GM19043 (cell line): ENCODE results near the gene IRAG1.

Experiments
- ATAC-seq: cut with Tn5 transposase; IDR thresholded peaks from one replicate; pipeline ENCODE4 v1.9.1; 2021; ENCODE audit warnings: low read depth; ENCODE audit not compliant: unreplicated experiment

IRAG1 gene

GRCh38 chr11:10693509-10694081 lies at the start of gene IRAG1:
TSS of gene IRAG1 (minus strand) at chr11:10693755. CDS start at chr11:10693602, 153 bp downstream.
- no peak for ATAC-seq

DNA sequence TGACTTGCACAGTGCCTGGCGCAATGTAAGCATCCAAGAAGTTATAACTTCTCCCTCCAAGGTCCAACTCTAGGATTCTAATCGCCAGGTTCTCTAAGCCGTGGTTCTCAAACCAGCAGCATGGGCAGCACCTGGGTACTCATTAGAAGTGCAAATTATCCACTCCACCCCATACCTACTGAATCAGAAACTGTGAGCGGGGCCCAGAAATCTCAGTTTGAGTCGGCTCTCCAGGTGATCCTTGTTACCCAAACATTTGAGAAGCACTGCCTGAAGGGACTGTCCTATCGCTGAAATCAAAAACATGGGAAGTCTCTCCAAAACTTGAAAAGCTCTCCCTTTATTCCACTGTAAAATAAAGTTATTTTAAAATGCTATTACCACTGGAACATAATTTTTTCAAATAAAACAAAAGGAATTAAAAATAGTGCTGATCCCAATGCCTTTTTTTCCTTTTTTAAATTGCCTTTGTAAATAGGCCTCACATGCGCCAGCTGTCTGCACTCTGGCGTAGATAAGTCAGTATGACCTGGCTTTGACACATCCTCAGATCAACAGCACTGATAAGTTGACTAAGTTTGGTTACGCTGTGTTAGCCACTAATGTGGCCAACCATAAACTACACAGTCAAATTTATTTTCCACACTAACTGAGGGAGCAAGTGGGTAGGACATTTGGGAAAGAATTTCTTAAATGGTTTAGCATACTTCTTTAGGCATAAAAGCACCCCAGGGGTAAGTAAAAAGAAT lies 49.1 kb upstream of the IRAG1 start:
- ATAC-seq: no peak

GRCh38 chr11:10735481-10736475 lies 42.2 kb upstream of the IRAG1 start:
- peak; percentile 96 for ATAC-seq

DNA sequence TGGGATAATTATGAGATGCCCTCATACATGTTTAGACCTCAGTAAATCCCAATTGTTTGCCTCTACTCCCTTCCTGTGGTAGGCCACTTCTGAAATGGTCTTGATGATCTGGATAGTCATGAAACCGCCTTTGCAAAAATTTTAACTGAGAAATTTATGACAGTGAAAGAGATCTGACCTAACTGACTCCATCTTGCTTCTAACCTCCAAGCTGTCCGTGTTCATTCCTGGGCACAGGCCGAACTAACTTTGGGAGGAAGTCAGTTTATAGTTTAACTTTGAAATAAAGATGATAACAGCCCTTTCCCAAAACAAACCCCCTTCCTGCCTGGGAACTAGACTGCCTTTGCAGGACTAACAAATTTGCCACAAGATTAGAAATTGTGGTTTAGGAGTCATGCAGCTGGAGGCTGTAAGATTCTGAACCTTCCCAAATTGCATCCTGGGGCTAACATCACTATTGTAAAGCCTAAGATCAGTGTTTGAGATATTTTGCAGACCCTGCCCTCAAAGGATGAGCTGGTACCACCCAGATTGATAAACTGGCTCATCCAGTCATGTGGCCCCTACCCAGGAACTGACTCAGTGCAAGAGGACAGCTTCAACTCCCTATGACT lies 37.6 kb upstream of the IRAG1 start:
- ATAC-seq: no peak

DNA sequence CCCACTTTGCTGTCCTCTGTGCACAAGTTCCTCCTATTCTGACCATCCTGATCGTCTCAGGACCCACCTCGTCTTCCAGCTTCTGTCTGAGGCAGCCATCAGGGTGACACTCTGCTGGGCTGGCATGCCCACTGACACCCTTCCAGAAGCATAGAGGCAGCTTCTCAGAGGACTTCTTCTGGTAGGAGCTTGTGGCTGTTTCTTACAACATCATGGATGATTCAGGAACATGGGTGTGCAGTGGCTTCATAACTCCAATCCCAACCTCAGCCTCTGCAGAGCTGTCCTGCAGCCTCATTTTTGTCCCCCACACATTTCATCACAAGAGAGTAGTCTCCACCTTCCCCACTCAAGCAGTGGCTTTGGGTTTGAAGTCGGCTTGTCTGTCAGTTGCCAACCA lies 36.6 kb upstream of the IRAG1 start:
- no peak for ATAC-seq

- ATAC-seq: no peak
Measured at GRCh38 chr11:10728789-10729472, 35.4 kb upstream of the IRAG1 start.

GRCh38 chr11:10728154-10728553 lies 34.6 kb upstream of the IRAG1 start:
- ATAC-seq: no peak

GRCh38 chr11:10727146-10727851 lies 33.7 kb upstream of the IRAG1 start:
- no peak for ATAC-seq

DNA sequence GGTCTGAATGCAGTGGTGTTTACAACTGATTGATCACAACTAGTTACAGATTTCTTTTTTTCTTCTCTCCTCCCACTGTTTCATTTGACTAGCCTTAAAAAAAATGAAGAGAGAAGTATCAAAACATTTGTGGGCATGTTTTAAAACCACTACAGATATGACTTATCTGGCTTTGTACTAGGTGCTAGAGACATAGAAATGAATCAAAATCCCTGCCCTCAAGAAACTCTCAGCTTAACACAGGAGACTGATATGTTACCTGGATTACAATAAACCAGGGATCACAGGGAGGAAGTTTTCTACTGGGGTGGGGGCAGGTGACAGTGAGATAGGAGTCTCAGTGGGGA lies 32.3 kb upstream of the IRAG1 start:
- no peak for ATAC-seq

DNA sequence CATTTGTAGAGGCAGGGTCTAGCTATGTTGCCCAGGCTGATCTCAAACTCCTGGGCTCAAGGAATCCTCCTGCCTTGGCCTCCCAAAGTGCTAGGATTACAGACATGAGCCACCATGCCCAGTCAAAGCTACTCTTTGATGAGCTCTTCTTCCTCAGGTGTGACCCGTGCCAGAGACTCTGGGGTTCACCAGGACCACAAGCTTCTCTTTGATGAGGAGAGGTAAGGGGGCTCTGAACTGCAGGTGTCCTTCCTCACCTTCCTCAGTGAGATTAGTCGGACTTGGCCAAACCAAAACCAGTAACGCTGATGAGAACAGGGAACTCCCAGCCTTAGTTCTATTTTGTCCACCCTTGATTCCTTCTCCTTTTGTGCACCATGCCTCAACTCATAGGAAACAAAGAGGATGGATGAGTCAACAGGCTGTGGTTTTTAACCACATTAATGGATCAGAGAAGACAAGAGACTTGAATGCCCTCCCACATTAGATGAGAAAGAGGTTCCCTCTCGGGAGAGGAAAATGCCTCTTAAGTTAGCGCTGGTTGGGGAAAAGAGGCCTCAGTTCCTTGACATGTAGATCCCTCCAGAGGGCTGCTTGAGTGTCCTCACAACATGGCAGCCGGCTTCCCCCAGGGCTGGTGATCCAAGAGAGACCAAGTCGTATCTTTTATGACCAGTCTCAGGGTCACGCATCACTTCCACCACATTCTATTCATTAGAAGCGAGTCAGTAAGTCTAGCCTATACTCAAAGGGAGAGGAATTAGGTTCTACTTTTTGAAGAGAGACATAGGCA lies 31.8 kb upstream of the IRAG1 start:
- ATAC-seq: no peak

DNA sequence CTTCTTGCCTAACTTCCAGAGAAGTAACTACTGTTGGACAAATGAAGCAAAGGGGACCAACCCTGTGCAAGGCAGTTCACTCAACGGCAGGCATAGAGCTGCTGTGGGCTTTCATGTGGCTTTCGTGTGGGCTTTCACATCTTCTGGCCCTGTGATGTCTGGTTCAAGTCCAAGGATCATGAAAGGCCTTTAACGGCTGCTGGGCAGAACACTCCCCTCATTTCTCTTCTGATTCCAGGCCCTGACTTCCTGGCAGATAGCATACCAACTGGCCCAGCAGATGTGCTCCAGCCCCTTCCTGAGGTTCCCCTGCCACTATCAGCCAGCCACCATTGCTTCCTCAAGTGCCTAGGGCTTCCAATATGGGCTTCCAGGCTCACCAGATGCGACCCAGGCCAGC lies 28.8 kb upstream of the IRAG1 start:
- no peak for ATAC-seq

DNA sequence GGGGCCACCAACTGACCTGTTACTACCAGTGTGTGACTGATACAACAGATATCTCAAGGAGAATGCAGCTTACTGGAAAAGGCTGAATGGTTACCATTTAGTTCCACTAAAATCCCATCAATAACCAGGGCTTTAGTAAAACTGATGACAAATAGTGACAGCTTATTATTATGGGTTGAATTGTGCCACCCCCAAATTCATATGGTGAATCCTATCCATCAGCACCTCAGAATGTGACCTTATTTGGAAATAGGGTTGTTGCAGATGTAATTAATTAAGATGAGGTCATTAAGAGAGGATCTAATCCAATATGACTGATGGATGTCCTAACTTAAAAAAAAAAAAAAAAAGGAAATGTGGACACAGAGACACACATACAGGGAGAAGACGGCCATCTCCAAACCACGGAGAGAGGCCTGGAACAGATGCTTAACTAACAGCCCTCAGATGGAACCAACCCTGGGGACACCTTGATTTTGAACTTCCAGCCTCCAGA lies 27.4 kb upstream of the IRAG1 start:
- no peak for ATAC-seq

- no peak for ATAC-seq
Measured at GRCh38 chr11:10719616-10720015, 26.1 kb upstream of the IRAG1 start.

DNA sequence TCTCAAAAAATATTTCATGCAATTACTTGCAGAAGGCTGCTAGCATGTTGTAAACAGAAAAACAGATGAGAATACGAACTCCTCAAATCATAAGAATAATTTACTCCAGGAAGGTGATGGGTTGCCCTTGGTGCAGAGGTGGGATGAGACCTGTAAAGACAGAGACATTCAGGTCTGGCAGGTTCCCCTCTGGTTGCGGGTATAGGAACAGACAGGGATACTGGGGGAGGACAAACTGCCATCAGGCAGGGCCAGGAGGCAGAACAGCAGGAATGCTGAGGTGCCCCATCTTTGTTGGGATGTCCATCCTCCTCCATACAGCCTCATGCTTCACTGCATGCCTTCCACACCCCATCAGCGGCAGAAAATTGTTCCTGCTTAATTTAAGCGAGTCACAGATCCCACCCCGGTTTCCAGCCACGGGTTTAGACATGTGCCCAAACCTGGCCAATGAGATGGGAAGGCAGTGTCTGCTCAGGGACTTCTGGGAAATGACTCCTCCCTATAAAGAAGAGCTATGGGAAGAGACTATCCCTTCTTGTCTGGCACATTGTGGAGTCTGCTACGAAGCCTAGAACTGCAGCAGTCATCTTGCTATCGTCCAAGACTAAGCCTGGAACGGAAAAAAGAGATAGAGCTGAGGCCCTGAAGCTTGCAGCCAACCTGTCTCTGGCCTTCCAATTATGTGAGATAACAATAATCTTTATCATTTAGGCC lies 23.1 kb upstream of the IRAG1 start:
- no peak for ATAC-seq

GRCh38 chr11:10716122-10716521 lies 22.6 kb upstream of the IRAG1 start:
- ATAC-seq: no peak

GRCh38 chr11:10715571-10715970 lies 22.0 kb upstream of the IRAG1 start:
- no peak for ATAC-seq

DNA sequence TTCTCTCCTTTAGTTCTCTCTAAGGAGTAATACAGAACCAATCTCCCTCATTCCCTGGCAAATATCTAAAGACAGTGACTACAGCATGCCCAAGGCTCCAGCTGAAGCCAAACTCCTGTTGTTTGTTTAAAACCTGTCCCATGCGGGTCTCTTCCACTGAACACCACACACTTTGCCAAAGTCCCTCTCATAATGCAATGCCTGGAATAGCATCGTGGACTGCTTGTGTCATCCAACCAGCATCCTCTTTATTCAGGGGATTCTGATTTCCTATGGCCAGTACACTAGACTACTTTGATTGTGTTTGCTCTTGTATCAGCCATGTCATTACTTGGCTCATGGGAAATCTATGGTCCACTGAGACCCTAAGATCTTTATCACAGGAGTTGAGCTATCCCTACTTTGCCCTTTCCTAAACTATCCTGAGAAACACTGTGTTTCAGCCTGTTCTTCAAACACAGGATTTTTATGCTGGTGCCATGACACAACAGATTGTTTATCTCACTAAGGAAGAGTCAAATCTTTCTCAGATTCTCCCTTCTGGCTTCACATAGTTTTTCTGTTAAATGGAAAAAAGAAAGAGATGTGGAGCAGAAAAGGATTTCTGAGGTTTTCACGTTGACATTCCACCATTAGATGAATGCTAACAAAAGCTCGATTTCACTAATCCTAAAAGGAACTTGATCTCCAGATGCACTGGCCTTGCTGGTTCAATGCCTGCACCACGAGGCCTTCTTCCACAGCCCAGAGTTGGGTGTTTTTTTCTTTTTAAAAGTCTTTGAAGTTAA lies 15.9 kb upstream of the IRAG1 start:
- no peak for ATAC-seq
